ENCODE measurements around the gene OPCML.

GRCh38 chr11:133254601-133255000 is 277.7 kb downstream of the OPCML start:
- no peak for TF ChIP-seq CTCF (optimal IDR thresholded peaks at IDR 0.05 in 1 of 3, IDR thresholded peaks at IDR 0.05 in 1 of 3, conservative IDR thresholded peaks at IDR 0.05 in 1 of 3; ENCODE audit: extremely low read depth in 1 of 3, insufficient read depth in 2 of 3, low read length in 3 of 3)
- no peak for TF ChIP-seq EZH2 (IDR thresholded peaks at IDR 0.05; ENCODE audit: low read length)

All from keratinocyte (primary cell).